Heart right ventricle (tissue), 16 donors: ENCODE measurements around the gene FHIT. TPM values are rescaled to one million over a fixed set of nuclear protein-coding genes. Genes with fewer than 3 reads are reported as not detected.

ENCODE experiments used
- ATAC-seq, 8 donors: fragments of 200-7000 bp; cut with Tn5 transposase; one replicate each; pipeline ENCODE4 v1.9.1; 2020; ENCODE audit warnings: mild to moderate bottlenecking in 8 of 8, moderate library complexity in 8 of 8, moderate number of reproducible peaks in 1 of 8
- DNase-seq, 2 donors: peaks; one replicate each; pipeline ENCODE4 v3.0.0-alpha.2; 2020
- H3K27ac ChIP-seq, 10 donors: fragments of 200-600 bp; sonication (generic) in 2 of 10; one replicate each; pipeline versions ENCODE4 v1.5.0 to v1.8.0; 2020 to 2022; ENCODE audit warnings: mild to moderate bottlenecking in 3 of 10
- H3K27me3 ChIP-seq, 7 donors: fragments of 200-600 bp; one replicate each; pipeline ENCODE4 v1.8.0; 2021 to 2022; ENCODE audit warnings: mild to moderate bottlenecking in 2 of 7
- H3K36me3 ChIP-seq, 9 donors: fragments of 200-600 bp; sonication (generic) in 1 of 9; one replicate each; pipeline versions ENCODE4 v1.5.0 to v1.8.0; 2020 to 2022; ENCODE audit warnings: mild to moderate bottlenecking in 2 of 9
- H3K4me1 ChIP-seq, 9 donors: fragments of 200-600 bp; sonication (generic) in 1 of 9; one replicate each; pipeline versions ENCODE4 v1.5.0 to v1.8.0; 2020 to 2022; ENCODE audit warnings: mild to moderate bottlenecking in 4 of 9
- H3K4me3 ChIP-seq, 10 donors: fragments of 200-600 bp; sonication (generic) in 2 of 10; one replicate each; pipeline versions ENCODE4 v1.5.0 to v1.8.0; 2020 to 2022; ENCODE audit warnings: mild to moderate bottlenecking in 7 of 10, moderate library complexity in 2 of 10
- H3K9me3 ChIP-seq, 11 donors: fragments of 200-600 bp in 10 of 11; sonication (generic) in 2 of 11; one replicate each; pipeline versions ENCODE4 v1.5.0 to v1.8.0; 2013 to 2022; ENCODE audit warnings: mild to moderate bottlenecking in 2 of 11, control low read depth in 1 of 11, moderate library complexity in 1 of 11
- WGBS, 2 donors: extraction: QIAGEN DNeasy Blood & Tissue Kit; methylation state at CpG; one replicate each; pipeline ENCODE4 v1.1.7; 2013; ENCODE audit warnings: inconsistent platforms in 1 of 2; 5-methylcytosine and 5-hydroxymethylcytosine counted together
- intact Hi-C, 10 donors: fragments of 100-400 bp; cut with DNase I; formaldehyde crosslinking; loops; one replicate each; pipeline versions ENCODE4 v1.11.1 to v1.14.2; 2022
- polyA plus RNA-seq, 2 donors: library from polyadenylated mRNA; stranded (reverse); fragments of 200-250 nt; gene quantifications; one replicate each; pipeline ENCODE4 v1.2.3, GENCODE V29; 2013
- total RNA-seq, 10 donors: library from RNA; stranded (reverse); fragmentation: NEBNext Ultra II Directional in 3 of 10; extraction: Animal tissue kit (Norgen Biotek cat#: 25700) in 3 of 10; gene quantifications; one replicate each; pipeline versions ENCODE4 v1.2.1 to v1.2.4, GENCODE V29; 2021 to 2023
- TF ChIP-seq, protein P1 (sequence below), 9 donors: fragments of 200-600 bp; sonication (generic) in 2 of 9; IDR thresholded peaks; one replicate each; pipeline versions ENCODE4 v1.5.0 to v1.8.0; 2021 to 2022; ENCODE audit warnings: antibody characterized with exemption in 9 of 9, mild to moderate bottlenecking in 5 of 9, moderate library complexity in 1 of 9
- donor health status: Arrhythmogenic right ventricular cardiomyopathy.
- donor health status: ischemic (EF 13 %, LVEDD 7.1; RV severe dilation, severe dysfunction).
- donor health status: healthy with polysubstance abuse.
- donor health status: DM: no; HTN: yes; CAD: no.
- donor health status: DM: no; HTN: no; CAD: no.
- donor health status: ischemic (EF 25% LVEDD 6.9; RV normal size, moderate dysfunction).
- donor health status: ischemic (EF 25% LVEDD 5.7; RV mildly dilated, moderate dysfunction).
- donor health status: healthy.
- donor health status: DM: yes; HTN: yes; CAD: no.
- donor health status: Ischemic cardiomyopathy.
- donor health status: ischemic (EF 35%, LVEDD 5.7; RV mildly dilated, moderate dysfunction).
- donor health status: nonischemic (EF 11% LVEDD 7.7; RV severe dilation, severe dysfunction).
- donor health status: DM: yes; HTN: yes; CAD: no.
- donor health status: PGD.
- donor health status: ischemic (EF 29% LVEDD 5.4; RV normal size, mild dysfunction).
- donor health status: nonischemic (EF 23%, LVEDD 6.1; RV moderate dilation, normal function).

The FHIT gene
- total and polyA plus RNA-seq, 12 donors = 4.7 to 25.5 (median 18.3) TPM

DNA sequence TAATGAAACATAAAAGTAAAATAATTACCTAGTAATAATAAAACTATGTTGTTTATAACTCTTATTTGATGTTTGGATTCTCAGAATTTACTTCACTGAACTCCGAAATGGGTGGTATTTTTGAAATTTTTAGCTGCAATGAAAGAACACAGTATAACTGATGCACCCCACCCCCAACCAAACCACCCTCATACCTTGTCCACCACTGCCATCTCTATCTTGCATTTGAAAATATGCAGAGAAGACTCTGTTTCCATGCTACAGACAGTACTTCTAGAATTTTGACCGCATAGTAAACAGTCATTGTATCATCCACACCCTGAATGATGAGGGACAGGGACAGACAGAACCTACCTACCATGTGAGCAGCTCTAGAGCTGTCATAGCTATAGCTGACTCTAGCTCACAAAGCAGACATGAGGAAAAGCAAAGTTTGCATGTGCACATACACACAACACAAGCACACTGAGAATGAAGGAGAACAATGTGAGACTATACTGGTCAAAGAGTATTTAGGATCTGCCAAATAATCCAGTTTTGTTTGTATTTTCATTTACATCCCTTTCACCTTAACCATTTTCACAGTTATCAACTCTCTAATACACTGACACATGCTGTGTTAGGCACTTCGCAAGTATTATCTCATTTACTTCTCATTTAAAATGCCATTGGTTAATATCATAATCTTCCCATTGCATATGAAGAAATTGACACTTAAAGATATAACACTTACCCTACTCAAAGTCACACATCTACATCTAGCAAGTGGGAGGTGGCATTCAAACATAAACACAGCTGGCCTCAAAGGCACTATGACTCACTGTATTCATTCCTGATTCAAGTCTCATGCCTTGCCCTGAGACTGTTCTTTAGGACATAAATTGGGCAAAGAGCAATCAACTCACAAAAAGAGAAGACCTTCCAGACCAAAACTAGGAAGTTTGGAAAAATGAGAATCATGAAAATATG is 1186.8 kb downstream of the FHIT start:
- TF ChIP-seq, protein P1, sequence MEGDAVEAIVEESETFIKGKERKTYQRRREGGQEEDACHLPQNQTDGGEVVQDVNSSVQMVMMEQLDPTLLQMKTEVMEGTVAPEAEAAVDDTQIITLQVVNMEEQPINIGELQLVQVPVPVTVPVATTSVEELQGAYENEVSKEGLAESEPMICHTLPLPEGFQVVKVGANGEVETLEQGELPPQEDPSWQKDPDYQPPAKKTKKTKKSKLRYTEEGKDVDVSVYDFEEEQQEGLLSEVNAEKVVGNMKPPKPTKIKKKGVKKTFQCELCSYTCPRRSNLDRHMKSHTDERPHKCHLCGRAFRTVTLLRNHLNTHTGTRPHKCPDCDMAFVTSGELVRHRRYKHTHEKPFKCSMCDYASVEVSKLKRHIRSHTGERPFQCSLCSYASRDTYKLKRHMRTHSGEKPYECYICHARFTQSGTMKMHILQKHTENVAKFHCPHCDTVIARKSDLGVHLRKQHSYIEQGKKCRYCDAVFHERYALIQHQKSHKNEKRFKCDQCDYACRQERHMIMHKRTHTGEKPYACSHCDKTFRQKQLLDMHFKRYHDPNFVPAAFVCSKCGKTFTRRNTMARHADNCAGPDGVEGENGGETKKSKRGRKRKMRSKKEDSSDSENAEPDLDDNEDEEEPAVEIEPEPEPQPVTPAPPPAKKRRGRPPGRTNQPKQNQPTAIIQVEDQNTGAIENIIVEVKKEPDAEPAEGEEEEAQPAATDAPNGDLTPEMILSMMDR (IDR thresholded peaks at IDR 0.05) = no peak
- Histone ChIP-seq H3K9me3 (no peaks in the 10 kb centered on the region), H3K36me3 (no peaks in the 10 kb centered on the region), H3K27me3 (no peaks in the 10 kb centered on the region), H3K4me3 (no peak overlapping the region), H3K4me1 (no peaks in the 10 kb centered on the region), H3K27ac (no peak overlapping the region)
- ATAC-seq (no peak), DNase-seq (no peak)
- intact Hi-C loops = no loop called here
- 78 to 89% methylated on average over 3 of the region's 3 CpGs for WGBS, 2 donors

DNA sequence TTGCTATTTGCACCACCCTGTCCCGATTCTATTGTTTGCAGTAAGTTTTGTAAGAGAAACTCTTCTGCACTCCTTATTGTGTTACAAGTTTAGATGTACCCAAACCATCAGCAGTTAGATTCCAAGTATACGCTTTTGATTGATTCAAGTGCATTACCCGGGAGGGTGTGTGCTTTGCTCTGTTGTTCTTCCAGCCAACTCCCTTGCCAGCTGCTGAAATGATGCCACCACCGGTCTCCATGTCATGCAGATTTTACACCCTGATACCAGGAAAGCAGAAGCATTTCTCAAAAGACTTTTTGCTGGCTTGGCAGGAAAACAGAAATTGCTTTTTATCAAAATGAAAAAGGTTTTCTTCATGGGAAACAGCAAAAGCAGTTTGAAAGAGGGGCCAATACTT is 1194.8 kb downstream of the FHIT start:
- Histone ChIP-seq H3K27me3 (no peaks in the 10 kb centered on the region), H3K27ac (peak overlapping the region in 1 of 10 donors; percentile 24), H3K4me1 (no peaks in the 10 kb centered on the region), H3K9me3 (peaks cover 0 to 12% (median 0%) of the 10 kb centered on the region in 11 donors), H3K4me3 (no peak overlapping the region), H3K36me3 (no peaks in the 10 kb centered on the region)
- TF ChIP-seq, protein P1 (IDR thresholded peaks at IDR 0.05) = no peak
- DNase-seq (no peak), ATAC-seq (peak in 2 of 8 donors; percentile 39 to 50)
- intact Hi-C loops = no loop called here
- 38 to 51% methylated on average over 4 of the region's 4 CpGs for WGBS, 2 donors

DNA sequence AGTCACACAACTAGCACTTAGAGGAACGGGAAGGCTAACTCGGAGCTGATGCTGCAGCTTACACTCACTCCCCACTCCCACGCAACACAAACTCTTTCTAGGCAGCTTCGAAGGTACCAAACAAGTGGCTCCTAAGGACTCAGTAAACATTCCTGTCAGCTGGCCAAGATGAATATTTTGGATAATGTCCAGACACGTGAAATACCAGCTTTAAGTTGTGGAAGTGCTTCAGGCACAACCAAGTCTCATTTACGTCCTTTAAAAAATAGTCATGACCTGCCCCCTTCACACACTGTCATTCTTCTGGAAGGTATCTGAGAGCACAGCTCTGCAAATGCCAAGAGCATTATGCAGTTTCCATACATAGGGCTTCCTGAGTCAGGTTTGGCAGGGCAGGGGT is 1195.5 kb downstream of the FHIT start:
- TF ChIP-seq, protein P1 (IDR thresholded peaks at IDR 0.05) = no peak
- WGBS, 2 donors = 17 to 29% methylated on average over 6 of the region's 6 CpGs
- Histone ChIP-seq H3K36me3 (no peaks in the 10 kb centered on the region), H3K9me3 (peaks cover 0 to 12% (median 0%) of the 10 kb centered on the region in 11 donors), H3K27me3 (no peaks in the 10 kb centered on the region), H3K4me3 (no peak overlapping the region), H3K4me1 (no peaks in the 10 kb centered on the region), H3K27ac (peak overlapping the region in 1 of 10 donors; percentile 24)
- intact Hi-C loops = no loop called here
- ATAC-seq = peak in 5 of 8 donors; percentile 52 to 93 (median 76)
- no peak for DNase-seq

DNA sequence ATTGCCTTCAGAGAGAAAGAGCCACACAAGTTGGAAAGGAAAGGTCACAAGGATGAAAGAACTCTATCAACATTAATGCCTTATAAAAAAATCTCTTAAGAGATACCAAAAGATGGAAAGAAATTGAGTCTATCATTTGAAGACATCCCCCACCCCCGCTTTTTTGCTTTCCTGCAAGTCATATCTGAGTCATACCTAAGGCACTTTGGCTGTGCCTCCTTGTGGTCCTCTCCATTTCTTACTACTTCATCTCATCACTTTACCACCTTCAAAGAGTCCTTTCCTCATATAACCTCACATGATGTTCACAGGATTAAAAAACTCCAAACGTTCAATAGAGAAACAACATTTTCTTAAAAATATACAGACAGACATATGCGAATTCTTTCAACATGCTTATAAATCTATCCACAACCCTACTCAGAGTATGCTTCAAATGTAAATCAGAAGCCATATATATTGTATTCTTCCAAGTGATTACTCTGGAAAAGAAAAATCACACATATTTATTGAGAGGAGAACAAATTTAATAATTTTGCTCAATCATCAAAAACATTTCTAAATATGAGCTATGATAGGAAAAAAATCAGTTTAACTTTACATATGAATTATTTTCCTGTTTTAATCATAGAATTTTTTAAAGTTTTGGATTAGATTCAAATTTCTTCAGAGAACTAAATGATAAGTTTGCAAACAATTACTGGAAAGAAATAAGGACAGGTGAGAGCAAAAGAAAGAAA is 1197.6 kb downstream of the FHIT start:
- Histone ChIP-seq H3K27me3 (no peaks in the 10 kb centered on the region), H3K9me3 (peaks cover 0 to 12% (median 0%) of the 10 kb centered on the region in 11 donors), H3K4me1 (no peaks in the 10 kb centered on the region), H3K27ac (no peak overlapping the region), H3K36me3 (no peaks in the 10 kb centered on the region), H3K4me3 (no peak overlapping the region)
- intact Hi-C loops = no loop called here
- WGBS, 2 donors = 74 to 89% methylated on average over 3 of the region's 3 CpGs
- ATAC-seq (no peak), DNase-seq (no peak)
- TF ChIP-seq, protein P1 (IDR thresholded peaks at IDR 0.05) = no peak
